PC-3 (cell line): ENCODE data around the gene CDK7. TPM values are rescaled to one million over a fixed set of nuclear protein-coding genes. Genes with fewer than 3 reads are reported as not detected.

ENCODE experiments used
- ATAC-seq: fragments of 200-7000 bp; cut with Tn5 transposase; 2 replicates; pipeline ENCODE4 v1.9.1; 2020; ENCODE audit warnings: mild to moderate bottlenecking, moderate library complexity
- BruUV-seq: library from RNA; stranded (reverse); fragments of 400-500 nt; replicated peaks from 2 replicates; lab custom pipeline; 2021; lab: Mats Ljungman, UMichigan
- CTCF ChIA-PET: fragments of 300-600 bp; sonication (Branson Sonifier 250); formaldehyde crosslinking; loops from one replicate; lab custom pipeline; 2022; ENCODE audit warnings: antibody characterized with exemption; lab: Charles Lee
- POLR2A ChIA-PET: fragments of 300-600 bp; sonication (Branson Sonifier 250); formaldehyde crosslinking; loops from one replicate; lab custom pipeline; 2022; ENCODE audit warnings: antibody characterized with exemption; ENCODE audit not compliant: unreplicated experiment; lab: Charles Lee
- DNase-seq: peaks from one replicate; pipeline ENCODE4 v3.0.0-alpha.2; 2015
- H2AFZ ChIP-seq: fragments of 300-600 bp; sonication (generic); 2 replicates; pipeline ENCODE4 v1.6.0; 2016; ENCODE audit warnings: antibody characterized with exemption, low read length
- H3F3A ChIP-seq: fragments of 300-600 bp; sonication (generic); one replicate; pipeline ENCODE4 v1.6.0; 2017; ENCODE audit warnings: antibody characterized with exemption, low read length, control low read depth, mild to moderate bottlenecking; ENCODE audit not compliant: unreplicated experiment
- H3K27ac ChIP-seq: fragments of 300-600 bp; sonication (generic); 2 replicates; pipeline ENCODE4 v1.5.1; 2016; ENCODE audit warnings: mild to moderate bottlenecking, low read length
- H3K27me3 ChIP-seq: fragments of 300-600 bp; sonication (generic); 2 replicates; pipeline ENCODE4 v1.6.1; 2016; ENCODE audit warnings: low read length, mixed read lengths
- H3K36me3 ChIP-seq: fragments of 300-600 bp; sonication (generic); 2 replicates; pipeline ENCODE4 v1.6.1; 2016; ENCODE audit warnings: low read depth, mixed run types, low read length, mixed read lengths
- H3K4me1 ChIP-seq: fragments of 300-600 bp; sonication (generic); 2 replicates; pipeline ENCODE4 v1.5.1; 2016; ENCODE audit warnings: low read length; ENCODE audit not compliant: insufficient read depth
- H3K4me2 ChIP-seq: fragments of 300-600 bp; sonication (generic); 2 replicates; pipeline ENCODE4 v1.6.0; 2016; ENCODE audit warnings: low read length
- H3K4me3 ChIP-seq: fragments of 300-600 bp; sonication (generic); 2 replicates; pipeline ENCODE4 v1.5.1; 2016; ENCODE audit warnings: mild to moderate bottlenecking, low read length, mixed read lengths
- H3K79me2 ChIP-seq: fragments of 300-600 bp; sonication (generic); 2 replicates; pipeline ENCODE4 v1.6.1; 2017; ENCODE audit warnings: low read length, mixed read lengths
- H3K9ac ChIP-seq: fragments of 300-600 bp; sonication (generic); 2 replicates; pipeline ENCODE4 v1.6.0; 2016; ENCODE audit warnings: mild to moderate bottlenecking, low read length
- H3K9me2 ChIP-seq: fragments of 300-600 bp; sonication (generic); replicated peaks from 2 replicates; pipeline ENCODE4 v1.6.1; 2016; ENCODE audit warnings: mixed run types, low read length, mixed read lengths
- H3K9me3 ChIP-seq: fragments of 300-600 bp; sonication (generic); 2 replicates; pipeline ENCODE4 v1.6.1; 2016; ENCODE audit warnings: low read length, mixed read lengths
- H4K20me1 ChIP-seq: fragments of 300-600 bp; sonication (generic); 2 replicates; pipeline ENCODE4 v1.6.1; 2016; ENCODE audit warnings: low read length, mixed read lengths
- CTCF ChIP-seq: fragments of 300-600 bp; sonication (generic); conservative IDR thresholded peaks from 2 replicates; pipeline ENCODE4 v1.5.1; 2017; ENCODE audit warnings: antibody characterized with exemption, low read depth, mild to moderate bottlenecking, low read length
- EZH2 ChIP-seq: fragments of 300-600 bp; sonication (generic); IDR thresholded peaks from one replicate; pipeline ENCODE4 v1.6.1; 2017; ENCODE audit warnings: antibody characterized with exemption, mild to moderate bottlenecking, low read length; ENCODE audit not compliant: unreplicated experiment
- EZH2phosphoT487 ChIP-seq: fragments of 300-600 bp; sonication (generic); IDR thresholded peaks from 2 replicates; pipeline ENCODE4 v1.6.1; 2018; ENCODE audit warnings: mild to moderate bottlenecking, antibody characterized with exemption, low read length, borderline replicate concordance
- intact Hi-C: fragments of 100-400 bp; cut with micrococcal nuclease; formaldehyde crosslinking; loops from 2 replicates; pipeline ENCODE4 v1.9.0; 2023
- total RNA-seq: library from RNA; depleted of rRNA; stranded (reverse); fragments of >200 nt; gene quantifications from 2 replicates; pipeline ENCODE4 v1.2.3, GENCODE V29; 2014

CDK7 gene
- total RNA-seq, 1 experiment from 2014 or later: 26.6 TPM

- peak overlapping the region; percentile 91 for H3K9ac ChIP-seq
- no peak for TF ChIP-seq CTCF
- no peaks in the 10 kb centered on the region for H3K4me1 ChIP-seq
- ChIA-PET POLR2A (interaction anchor here (0.9 kb wide), 1 partner anchor 22 kb away, joined by 3 read pairs; no protein-coding TSS in a partner anchor), CTCF (no interaction called here)
- intact Hi-C loops: loop anchor here (1.0 to 10.0 kb wide), 2 partner anchors 64 to 94 kb away; partner anchors contain the start of gene SLC30A5
- peaks cover 11% of the 10 kb centered on the region; the same call in 1 of the 2 replicates for H3K79me2 ChIP-seq
- peak overlapping the region; percentile 82 for H3K4me3 ChIP-seq
- no peaks in the 10 kb centered on the region for H3F3A ChIP-seq
- peak overlapping the region; percentile 91 for H3K4me2 ChIP-seq
- ATAC-seq: no peak; the same call in 1 of the 2 replicates
- no peaks in the 10 kb centered on the region for H3K27me3 ChIP-seq
- peak overlapping the region; percentile 86 for H3K27ac ChIP-seq
- BruUV-seq: TSS peak; percentile 97
- H3K9me3 ChIP-seq: no peaks in the 10 kb centered on the region
- H3K36me3 ChIP-seq: no peaks in the 10 kb centered on the region; the same call in 1 of the 2 replicates
- no peak for DNase-seq
- no peaks in the 10 kb centered on the region for H3K9me2 ChIP-seq
- no peaks in the 10 kb centered on the region for H4K20me1 ChIP-seq
- peak overlapping the region; percentile 94 for H2AFZ ChIP-seq
Measured at GRCh38 chr5:69188811-69189161, 45.9 kb upstream of the CDK7 start.

- no TSS peak for BruUV-seq
- Histone ChIP-seq H3K9me2 (no peaks in the 10 kb centered on the region), H3K9ac (peak within 1 kb of the TSS; percentile 91), H3K4me1 (no peaks in the 10 kb centered on the region), H3K27me3 (no peaks in the 10 kb centered on the region), H3K79me2 (peaks cover 11% of the 10 kb centered on the region; the same call in 1 of the 2 replicates), H3K4me2 (peak within 1 kb of the TSS; percentile 91), H3K36me3 (no peaks in the 10 kb centered on the region; the same call in 1 of the 2 replicates), H3K27ac (peak within 1 kb of the TSS; percentile 86), H2AFZ (peak within 1 kb of the TSS; percentile 94), H3K4me3 (peak within 1 kb of the TSS; percentile 82), H3K9me3 (no peaks in the 10 kb centered on the region), H3F3A (no peaks in the 10 kb centered on the region), H4K20me1 (no peaks in the 10 kb centered on the region)
- ChIA-PET CTCF (interaction anchor here (1.2 kb wide), 1 partner anchor 96 kb away, joined by 3 read pairs; no protein-coding TSS in a partner anchor), POLR2A (interaction anchor here (0.9 kb wide), 1 partner anchor 23 kb away, joined by 3 read pairs; no protein-coding TSS in a partner anchor)
- ATAC-seq: peak; percentile 83
- TF ChIP-seq CTCF: no peak
- no peak for TF ChIP-seq EZH2
- TF ChIP-seq EZH2phosphoT487: no peak
- intact Hi-C loops: loop anchor here (1.0 to 10.0 kb wide), 3 partner anchors 45 to 95 kb away; partner anchors contain the start of genes CDK7 and SLC30A5
- DNase-seq: peak; percentile 91
Measured at GRCh38 chr5:69189162-69190086, 45.3 kb upstream of the CDK7 start, which contains the start of gene CENPH. TSS of gene CENPH (plus strand) at chr5:69189583. CDS start at chr5:69189635, 52 bp downstream.
